ENCODE results near the gene MMP24OS.

- TF ChIP-seq YY1 (IDR thresholded peaks at IDR 0.05; ENCODE audit: insufficient read depth, insufficient read length) (no peak), SUZ12 (IDR thresholded peaks at IDR 0.05; ENCODE audit: extremely low read depth, insufficient read depth, insufficient read length) (no peak), ZNF274 (IDR thresholded peaks at IDR 0.05; ENCODE audit: low read depth, low read length) (no peak)
Measured at GRCh38 chr20:35238735-35239134, 39.2 kb downstream of the MMP24OS start.

Measured in NT2/D1 (cell line).